ENCODE measurements around the gene KATNB1. TPM values are rescaled to one million over a fixed set of nuclear protein-coding genes. Genes with fewer than 3 reads are reported as not detected.

The KATNB1 gene
- polyA plus RNA-seq, 1 donor from 2014 or later = 57.9 TPM

GRCh38 chr16:57802341-57803133 is 67.0 kb downstream of the KATNB1 start, which contains the start of gene KIFC3:
KIFC3 (minus strand) TSS chr16:57802491; CDS start chr16:57798243, 4,248 bp downstream.
- no peaks in the 10 kb centered on the region for H3K9me2 ChIP-seq (ENCODE audit: insufficient read depth, low read length)
- H2AFZ ChIP-seq (ENCODE audit: low read depth, low read length) = peak within 1 kb of the TSS; percentile 69
- H3K79me2 ChIP-seq (replicated peaks; ENCODE audit: insufficient read depth, low read length) = no peaks in the 10 kb centered on the region
- H3K9ac ChIP-seq (ENCODE audit: low read length) = peak within 1 kb of the TSS; percentile 70
- peak within 1 kb of the TSS; percentile 74 for H3K4me2 ChIP-seq (ENCODE audit: low read length)
- peak; percentile 49 for TF ChIP-seq POLR2AphosphoS5 (IDR thresholded peaks at IDR 0.05)
- peak; percentile 49 for TF ChIP-seq CTCF (IDR thresholded peaks at IDR 0.05; ENCODE audit: poor library complexity, severe bottlenecking)
- TF ChIP-seq EZH2 (IDR thresholded peaks at IDR 0.05; ENCODE audit: borderline replicate concordance, insufficient read depth, low read length, poor library complexity, severe bottlenecking) = no peak
- TF ChIP-seq TAF1 (IDR thresholded peaks at IDR 0.05; ENCODE audit: low read depth) = no peak
- TF ChIP-seq REST (IDR thresholded peaks at IDR 0.05; ENCODE audit: borderline replicate concordance) = peak; percentile 20
- TF ChIP-seq RAD21 (conservative IDR thresholded peaks at IDR 0.05) = peak; percentile 47
- TF ChIP-seq SMC3 (conservative IDR thresholded peaks at IDR 0.05; ENCODE audit: poor library complexity) = peak; percentile 58
- peak; percentile 77 for TF ChIP-seq MXI1 (conservative IDR thresholded peaks at IDR 0.05; ENCODE audit: poor library complexity, severe bottlenecking)
- peak; percentile 72 for TF ChIP-seq EP300 (conservative IDR thresholded peaks at IDR 0.05; ENCODE audit: poor library complexity, severe bottlenecking)
- H4K20me1 ChIP-seq (ENCODE audit: insufficient read depth) = no peaks in the 10 kb centered on the region
- H3K9me3 ChIP-seq (ENCODE audit: low read length) = no peaks in the 10 kb centered on the region
- peak within 1 kb of the TSS; percentile 69 for H3K27ac ChIP-seq (ENCODE audit: low read length)
- peak within 1 kb of the TSS; percentile 74 for H3K4me3 ChIP-seq (ENCODE audit: low read length)
- H3K27me3 ChIP-seq (ENCODE audit: insufficient read depth, low read depth, low read length) = peaks cover 8% of the 10 kb centered on the region
- no peaks in the 10 kb centered on the region for H3K36me3 ChIP-seq (ENCODE audit: insufficient read depth, low read length)
- H3F3A ChIP-seq (ENCODE audit: insufficient read depth, low read length, poor library complexity, severe bottlenecking) = no peaks in the 10 kb centered on the region

- Histone ChIP-seq H3K9me2 (ENCODE audit: insufficient read depth, low read length) (no peaks in the 10 kb centered on the region), H4K20me1 (ENCODE audit: insufficient read depth) (no peaks in the 10 kb centered on the region), H2AFZ (ENCODE audit: low read depth, low read length) (peak overlapping the region; percentile 69), H3K9me3 (ENCODE audit: low read length) (no peaks in the 10 kb centered on the region), H3F3A (ENCODE audit: insufficient read depth, low read length, poor library complexity, severe bottlenecking) (no peaks in the 10 kb centered on the region), H3K9ac (ENCODE audit: low read length) (peak overlapping the region; percentile 57), H3K4me2 (ENCODE audit: low read length) (no peak overlapping the region), H3K79me2 (replicated peaks; ENCODE audit: insufficient read depth, low read length) (no peaks in the 10 kb centered on the region), H3K27ac (ENCODE audit: low read length) (peak overlapping the region; percentile 69), H3K36me3 (ENCODE audit: insufficient read depth, low read length) (no peaks in the 10 kb centered on the region), H3K27me3 (ENCODE audit: insufficient read depth, low read depth, low read length) (peaks cover 6% of the 10 kb centered on the region), H3K4me3 (ENCODE audit: low read length) (peak overlapping the region; percentile 60)
- TF ChIP-seq MXI1 (conservative IDR thresholded peaks at IDR 0.05; ENCODE audit: poor library complexity, severe bottlenecking) = no peak
- no peak for TF ChIP-seq CTCF (IDR thresholded peaks at IDR 0.05; ENCODE audit: poor library complexity, severe bottlenecking)
- TF ChIP-seq REST (IDR thresholded peaks at IDR 0.05; ENCODE audit: borderline replicate concordance) = no peak
- no peak for TF ChIP-seq TAF1 (IDR thresholded peaks at IDR 0.05; ENCODE audit: low read depth)
- TF ChIP-seq EP300 (conservative IDR thresholded peaks at IDR 0.05; ENCODE audit: poor library complexity, severe bottlenecking) = no peak
- TF ChIP-seq EZH2 (IDR thresholded peaks at IDR 0.05; ENCODE audit: borderline replicate concordance, insufficient read depth, low read length, poor library complexity, severe bottlenecking) = no peak
- no peak for TF ChIP-seq RAD21 (conservative IDR thresholded peaks at IDR 0.05)
Measured at GRCh38 chr16:57803134-57803990, 67.8 kb downstream of the KATNB1 start.

Data from neural cell (in vitro differentiated cells).